Kidney (tissue), 14 donors: ENCODE measurements around the gene ZIM2. TPM values are rescaled to one million over a fixed set of nuclear protein-coding genes. Genes with fewer than 3 reads are reported as not detected.

ENCODE experiments used
- DNase-seq, 5 donors: peaks; one replicate each; pipeline ENCODE4 v3.0.0-alpha.2; 2013 to 2020
- FAIRE-seq: peaks from 2 replicates; lab custom pipeline; 2012; peaks lifted over from hg19 to GRCh38; lab: Jason Lieb, UNC
- H3K27ac ChIP-seq, 2 donors: one replicate each; pipeline ENCODE4 v1.7.0; 2013; ENCODE audit warnings: low read depth in 2 of 2, low read length in 2 of 2, inconsistent platforms in 1 of 2
- H3K27me3 ChIP-seq: one replicate; pipeline ENCODE4 v1.7.1; 2013; ENCODE audit warnings: low read length, inconsistent platforms; ENCODE audit not compliant: control insufficient read depth, insufficient read depth
- H3K36me3 ChIP-seq, 3 donors: one replicate each; pipeline versions ENCODE4 v1.7.0 to v1.7.1; 2013; ENCODE audit warnings: low read length in 3 of 3, control low read depth in 1 of 3, inconsistent platforms in 1 of 3; ENCODE audit not compliant: insufficient read depth in 3 of 3, control insufficient read depth in 2 of 3
- H3K4me1 ChIP-seq, 3 donors: one replicate each; pipeline versions ENCODE4 v1.7.0 to v1.7.1; 2013; ENCODE audit warnings: low read length in 3 of 3, inconsistent platforms in 1 of 3, low read depth in 1 of 3; ENCODE audit not compliant: control insufficient read depth in 2 of 3, insufficient read depth in 2 of 3
- H3K4me3 ChIP-seq, 3 donors: one replicate each; pipeline versions ENCODE4 v1.7.0 to v1.8.1; 2013; ENCODE audit warnings: low read length in 3 of 3, control low read depth in 1 of 3, inconsistent platforms in 1 of 3
- H3K9ac ChIP-seq, 3 donors: one replicate each; pipeline versions ENCODE4 v1.7.0 to v1.7.1; 2013; ENCODE audit warnings: low read length in 3 of 3, control low read depth in 1 of 3, inconsistent platforms in 1 of 3
- H3K9me3 ChIP-seq, 3 donors: one replicate each; pipeline versions ENCODE4 v1.7.0 to v1.7.1; 2013; ENCODE audit warnings: low read length in 3 of 3, control low read depth in 1 of 3, inconsistent platforms in 1 of 3; ENCODE audit not compliant: control insufficient read depth in 2 of 3, insufficient read depth in 1 of 3
- CTCF ChIP-seq: IDR thresholded peaks from 3 replicates; pipeline ENCODE4 v1.5.1; 2012; ENCODE audit warnings: mild to moderate bottlenecking, moderate library complexity, borderline replicate concordance; ENCODE audit not compliant: insufficient read depth; ENCODE audit errors: extremely low read depth
- intact Hi-C: fragments of 100-400 bp; cut with DNase I; formaldehyde crosslinking; loops from one replicate; pipeline ENCODE4 v1.11.1; 2022
- polyA plus RNA-seq: library from polyadenylated mRNA; stranded (reverse); fragments of 350-450 nt; fragmentation: Illumina TruSeq; extraction: RNeasy Lipid Tissue Mini Kit (QIAGEN cat#74804); gene quantifications from one replicate; pipeline ENCODE4 v1.2.3, GENCODE V29; 2014; ENCODE audit warnings: low read depth, low replicate concordance; ENCODE audit not compliant: insufficient read depth
- total RNA-seq: library from RNA; stranded (reverse); fragmentation: NEBNext Ultra II Directional; extraction: Animal tissue kit (Norgen Biotek cat#: 25700); gene quantifications from one replicate; pipeline ENCODE4 v1.2.1, GENCODE V29; 2021
- donor health status: control.
- donor health status: control.
- donor health status: control.
- donor health status: control.
- donor health status: control.
- donor health status: DM: yes; HTN: yes; CAD: no.
- donor health status: Normal renal cell carcinoma (clear cell type).

Gene ZIM2
- total and polyA plus RNA-seq, 2 donors from 2014 or later, result 0.47 TPM; not detected in 1

- Histone ChIP-seq H3K36me3 (no peaks in the 10 kb centered on the region), H3K4me1 (peaks cover 0 to 5% (median 0%) of the 10 kb centered on the region in 3 donors), H3K9ac (no peak overlapping the region), H3K9me3 (no peaks in the 10 kb centered on the region), H3K27me3 (no peaks in the 10 kb centered on the region), H3K4me3 (no peak overlapping the region), H3K27ac (no peak overlapping the region)
- DNase-seq (no peak), FAIRE-seq (no peak)
- TF ChIP-seq CTCF, result no peak
- intact Hi-C loops, result no loop called here
Measured at GRCh38 chr19:56769650-56770049, 70.9 kb downstream of the ZIM2 start.

GRCh38 chr19:56765137-56765536 is 75.4 kb downstream of the ZIM2 start:
- Histone ChIP-seq H3K9ac (peak overlapping the region in 2 of 3 donors; percentile 13 to 95), H3K27me3 (no peaks in the 10 kb centered on the region), H3K4me3 (peak overlapping the region; percentile 83 to 95 (median 90)), H3K9me3 (no peaks in the 10 kb centered on the region), H3K4me1 (peaks cover 0 to 5% (median 0%) of the 10 kb centered on the region in 3 donors), H3K27ac (no peak overlapping the region), H3K36me3 (no peaks in the 10 kb centered on the region)
- intact Hi-C loops, result no loop called here
- DNase-seq, result peak; percentile 82 to 92 (median 89)
- FAIRE-seq, result no peak
- TF ChIP-seq CTCF, result no peak

- H3K4me1 ChIP-seq, result peaks cover 0 to 5% (median 0%) of the 10 kb centered on the region in 3 donors
- DNase-seq (no peak), FAIRE-seq (no peak)
- H3K4me3 ChIP-seq, result no peak overlapping the region
- no peaks in the 10 kb centered on the region for H3K9me3 ChIP-seq
- no peak overlapping the region for H3K9ac ChIP-seq
- H3K36me3 ChIP-seq, result no peaks in the 10 kb centered on the region
- no peaks in the 10 kb centered on the region for H3K27me3 ChIP-seq
- H3K27ac ChIP-seq, result no peak overlapping the region
- TF ChIP-seq CTCF, result no peak
- intact Hi-C loops, result no loop called here
Measured at GRCh38 chr19:56764196-56764695, 76.3 kb downstream of the ZIM2 start.

GRCh38 chr19:56760842-56761241 is 79.7 kb downstream of the ZIM2 start:
- Histone ChIP-seq H3K9me3 (no peaks in the 10 kb centered on the region), H3K36me3 (no peaks in the 10 kb centered on the region), H3K27me3 (no peaks in the 10 kb centered on the region), H3K9ac (no peak overlapping the region), H3K27ac (no peak overlapping the region), H3K4me1 (peaks cover 0 to 5% (median 0%) of the 10 kb centered on the region in 3 donors), H3K4me3 (no peak overlapping the region)
- TF ChIP-seq CTCF, result no peak
- DNase-seq (peak in 1 of 5 donors; percentile 53), FAIRE-seq (no peak)
- intact Hi-C loops, result no loop called here
